Lung microvascular endothelial cell (primary cell): ENCODE results near the gene INSL3. TPM values are rescaled to one million over a fixed set of nuclear protein-coding genes. Genes with fewer than 3 reads are reported as not detected.

ENCODE experiments used
- DNase-seq, 2 donors: peaks; one replicate each; pipeline versions ENCODE4 v3.0.0 to v3.0.0-alpha.2; 2010; ENCODE audit warnings: low read depth in 2 of 2
- total RNA-seq: library from RNA; depleted of rRNA; stranded (reverse); fragments of >200 nt; gene quantifications from 2 replicates; pipeline ENCODE4 v1.2.1, GENCODE V29; 2014

Gene INSL3, protein sequence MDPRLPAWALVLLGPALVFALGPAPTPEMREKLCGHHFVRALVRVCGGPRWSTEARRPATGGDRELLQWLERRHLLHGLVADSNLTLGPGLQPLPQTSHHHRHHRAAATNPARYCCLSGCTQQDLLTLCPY
- not detected in 2 replicates for total RNA-seq

DNA sequence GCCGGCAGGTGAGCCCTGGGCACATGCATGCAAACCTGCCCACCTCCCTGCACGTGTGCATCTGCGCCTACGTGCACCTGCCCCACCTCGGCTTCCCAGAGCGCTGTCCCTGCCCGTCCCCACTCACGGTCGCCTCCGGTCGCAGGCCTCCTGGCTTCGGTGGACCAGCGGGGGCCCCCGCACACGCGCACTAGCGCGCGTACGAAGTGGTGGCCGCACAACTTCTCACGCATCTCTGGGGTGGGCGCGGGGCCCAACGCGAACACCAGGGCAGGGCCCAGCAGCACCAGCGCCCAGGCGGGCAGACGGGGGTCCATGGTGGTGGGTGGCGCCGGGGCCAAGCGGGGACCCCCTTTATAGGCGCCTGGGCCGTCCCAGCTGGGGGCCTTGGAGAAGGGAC, at the start of gene INSL3:
Gene INSL3 (minus strand): TSS at position 330 of the 400 bp plus-strand sequence. CDS start 13 bp downstream, at position 317.
- no peak for DNase-seq

DNA sequence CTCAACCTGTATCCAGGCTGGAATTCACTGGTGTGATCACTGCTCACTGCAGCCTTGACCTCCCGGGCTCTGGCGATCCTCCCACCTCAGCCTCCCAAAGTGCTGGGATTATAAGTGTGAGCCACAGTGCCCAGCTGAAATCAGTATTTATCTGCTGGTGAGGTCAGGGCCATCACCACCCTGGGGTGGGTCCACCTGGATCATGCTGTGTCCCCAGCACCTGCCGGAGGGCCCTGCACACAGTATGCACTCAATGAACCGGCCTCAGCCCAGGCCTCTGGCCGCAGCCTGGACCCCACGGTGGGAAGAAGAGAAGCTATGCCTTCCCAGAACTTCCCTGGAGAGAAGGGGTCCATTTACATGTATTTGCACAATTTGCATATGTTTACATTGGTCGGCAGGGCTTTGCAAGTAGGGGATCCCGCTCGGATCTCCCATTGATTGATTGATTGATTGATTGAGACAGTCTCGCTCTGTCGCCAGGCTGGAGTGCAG, 47.8 kb upstream of the INSL3 start:
- no peak for DNase-seq

DNA sequence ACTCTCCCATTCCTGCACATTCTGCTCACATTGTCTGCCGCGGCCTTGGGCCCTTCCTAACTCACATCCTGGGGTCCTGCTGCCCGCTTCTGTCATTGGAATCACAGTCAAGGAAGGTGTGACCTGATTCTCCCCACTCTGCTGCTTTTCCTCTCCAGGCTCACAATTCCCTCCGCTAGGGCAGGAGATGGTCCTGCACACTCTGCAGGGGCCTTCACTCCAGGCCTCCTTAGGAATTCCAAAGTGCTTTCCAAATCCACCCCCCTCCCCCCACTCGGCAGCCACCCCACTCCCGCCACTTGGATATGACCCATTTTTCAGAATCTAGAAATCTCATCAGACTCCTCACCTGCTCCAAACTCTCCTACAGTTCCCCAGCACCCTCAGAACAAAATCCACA, 47.4 kb upstream of the INSL3 start:
- no peak for DNase-seq

DNA sequence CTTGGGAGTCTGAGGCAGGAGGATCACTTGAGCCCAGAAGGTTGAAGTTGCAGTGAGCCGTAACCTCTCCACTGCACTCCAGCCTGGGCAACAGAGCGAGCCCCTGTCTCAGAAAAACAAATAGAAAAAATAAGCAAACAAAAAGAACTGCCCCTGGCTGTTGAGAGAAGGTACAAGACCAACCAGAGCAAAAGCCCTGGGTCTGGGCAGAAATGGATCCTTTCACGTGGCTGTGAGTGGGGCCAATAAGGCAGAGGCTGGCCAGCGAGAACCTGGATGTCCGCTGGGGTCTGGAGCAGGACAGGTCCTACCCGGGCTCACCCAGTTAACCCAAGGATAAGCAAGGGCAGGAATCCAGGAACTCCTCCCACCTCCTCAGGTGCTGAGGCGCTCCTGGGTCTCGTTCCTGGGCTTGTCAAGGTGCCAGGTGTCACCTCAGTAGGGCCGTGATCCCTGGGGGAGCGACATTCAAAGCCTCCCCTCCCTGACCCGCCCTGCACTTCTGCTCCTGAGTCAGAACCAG, 45.7 kb upstream of the INSL3 start:
- no peak for DNase-seq

DNA sequence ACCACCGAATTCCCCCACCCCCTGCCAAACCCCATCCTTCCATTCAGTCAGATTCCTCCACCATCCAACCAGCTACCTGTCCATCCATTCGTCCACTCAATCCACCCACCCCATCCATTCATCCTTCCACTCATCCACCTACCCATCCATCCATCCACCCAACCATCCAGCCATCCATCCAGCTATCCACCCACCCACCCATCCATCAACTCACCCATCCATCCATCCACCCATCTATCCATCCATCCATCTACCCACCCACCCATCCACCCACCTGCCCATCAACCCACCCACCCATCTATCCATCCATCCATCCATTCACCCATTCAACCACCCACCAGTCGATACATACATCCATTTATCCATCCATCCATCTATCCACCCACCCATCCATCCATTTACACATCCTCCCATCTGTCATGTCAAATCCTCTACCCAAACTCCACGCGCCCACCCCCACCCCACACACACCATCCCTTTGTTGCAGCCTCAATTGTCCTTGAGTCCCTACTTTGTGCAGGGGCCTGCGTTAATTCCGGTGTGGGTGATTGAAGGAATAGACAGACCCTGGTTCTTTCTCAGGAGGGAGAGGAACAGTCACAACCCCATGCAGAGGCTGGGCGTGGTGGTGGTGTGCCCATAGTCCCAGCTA, 45.1 kb upstream of the INSL3 start:
- no peak for DNase-seq

DNA sequence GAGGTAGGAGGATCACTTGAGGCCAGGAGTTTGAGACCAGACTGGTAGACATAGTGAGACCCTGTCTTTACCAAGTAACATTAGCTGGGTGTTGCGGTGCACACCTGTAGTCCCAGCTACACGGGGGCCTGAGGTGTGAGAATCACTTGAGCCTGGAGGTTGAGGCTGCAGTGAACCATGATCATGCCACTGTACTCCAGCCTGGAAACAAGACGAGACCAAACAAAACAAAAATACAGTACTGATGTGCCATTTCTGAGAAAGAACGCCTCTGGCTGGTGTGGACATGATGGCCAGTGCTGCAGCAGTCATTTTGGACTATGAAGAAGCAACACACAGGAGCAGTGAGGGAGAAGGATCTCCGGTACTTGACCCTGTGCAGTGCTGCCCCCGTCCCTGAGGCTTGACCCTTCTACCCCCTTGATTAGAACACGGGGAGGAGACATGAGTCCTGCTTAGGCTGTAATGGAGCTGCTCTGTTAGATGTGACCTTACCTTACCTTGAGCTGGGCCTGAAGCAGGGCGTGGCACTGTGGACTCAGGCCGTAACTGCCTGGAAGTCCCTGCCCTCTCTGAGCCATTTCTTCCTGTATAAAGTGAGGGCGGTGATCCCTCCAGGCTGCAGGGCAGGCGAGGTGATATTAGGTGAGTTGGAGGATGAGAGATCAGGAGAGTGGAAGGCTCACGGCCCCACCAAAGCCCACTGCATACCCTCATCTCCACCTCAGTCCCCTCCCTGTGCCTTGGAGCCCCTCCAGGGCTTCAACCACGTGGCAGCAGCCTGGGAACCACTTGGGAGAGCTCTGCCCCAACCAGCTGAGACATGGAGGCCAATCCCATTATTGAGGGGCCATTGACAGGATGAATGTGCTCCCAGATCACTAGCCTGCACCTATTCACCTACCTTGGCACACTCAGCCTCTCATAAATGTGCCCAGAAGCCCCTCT, 44.3 kb upstream of the INSL3 start:
- no peak for DNase-seq

DNA sequence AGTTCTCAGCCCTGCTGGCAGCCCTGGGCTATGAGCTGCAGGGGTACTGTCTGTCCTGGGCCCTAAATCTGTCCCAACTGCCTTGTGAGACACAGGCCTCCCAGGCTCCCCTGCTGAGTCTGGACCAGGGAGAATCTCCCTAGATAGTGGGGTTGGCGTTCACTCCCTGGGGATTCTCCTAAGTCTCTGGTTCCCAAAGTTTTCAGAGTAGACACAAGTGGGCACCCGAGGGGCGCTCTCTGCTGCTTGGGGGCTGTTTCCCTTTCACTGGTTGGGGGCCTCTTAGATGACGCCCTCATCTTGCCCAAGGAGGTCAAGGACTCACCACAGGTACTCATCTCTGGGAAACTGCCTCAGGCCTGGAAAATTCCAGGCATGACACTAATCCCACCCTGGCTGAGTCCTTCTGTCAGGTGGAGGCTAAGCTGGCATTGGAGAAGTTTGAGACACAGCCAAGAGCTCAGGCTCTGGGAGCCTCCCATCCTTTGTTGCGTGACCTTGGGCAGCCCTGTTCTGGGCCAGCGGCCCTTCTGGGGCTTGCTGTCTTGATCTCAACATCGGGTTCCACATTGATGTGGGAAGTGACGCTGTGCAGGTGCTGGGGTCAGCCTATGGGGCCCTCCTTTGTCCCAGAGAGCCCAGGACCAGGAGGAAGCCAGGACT, 42.3 kb upstream of the INSL3 start:
- DNase-seq: no peak

DNA sequence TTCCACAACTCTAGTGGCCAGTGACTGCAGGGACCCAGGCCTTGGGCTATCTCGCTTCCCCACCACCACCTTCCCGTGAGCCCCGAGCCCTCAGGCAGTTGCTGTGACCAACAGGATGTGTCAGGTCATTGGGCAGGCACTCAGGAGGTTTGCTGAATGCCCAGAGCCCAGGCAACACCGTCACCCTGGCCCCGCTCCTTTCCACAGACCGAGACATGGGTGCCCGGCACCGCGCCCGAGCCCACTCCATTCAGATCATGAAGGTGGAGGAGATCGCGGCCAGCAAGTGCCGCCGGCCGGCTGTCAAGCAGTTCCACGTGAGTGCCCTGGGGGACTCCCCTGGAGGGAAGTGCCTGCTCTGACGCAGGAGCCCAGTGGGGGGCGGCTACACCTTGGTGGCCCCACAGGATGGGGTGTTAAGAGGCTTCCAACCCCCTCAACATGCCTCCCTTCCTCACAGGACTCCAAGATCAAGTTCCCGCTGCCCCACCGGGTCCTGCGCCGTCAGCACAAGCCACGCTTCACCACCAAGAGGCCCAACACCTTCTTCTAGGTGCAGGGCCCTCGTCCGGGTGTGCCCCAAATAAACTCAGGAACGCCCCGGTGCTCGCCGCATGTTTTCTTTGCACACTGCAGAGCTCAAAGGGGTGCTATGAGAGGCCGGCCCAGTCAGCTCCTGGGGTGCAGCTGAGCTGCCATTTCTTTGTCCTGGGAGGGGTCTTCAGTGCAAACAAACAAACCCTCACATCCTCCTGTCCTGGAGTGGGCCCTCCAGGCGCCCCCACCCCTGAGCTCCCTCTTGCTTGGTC, 41.6 kb upstream of the INSL3 start:
- no peak for DNase-seq

DNA sequence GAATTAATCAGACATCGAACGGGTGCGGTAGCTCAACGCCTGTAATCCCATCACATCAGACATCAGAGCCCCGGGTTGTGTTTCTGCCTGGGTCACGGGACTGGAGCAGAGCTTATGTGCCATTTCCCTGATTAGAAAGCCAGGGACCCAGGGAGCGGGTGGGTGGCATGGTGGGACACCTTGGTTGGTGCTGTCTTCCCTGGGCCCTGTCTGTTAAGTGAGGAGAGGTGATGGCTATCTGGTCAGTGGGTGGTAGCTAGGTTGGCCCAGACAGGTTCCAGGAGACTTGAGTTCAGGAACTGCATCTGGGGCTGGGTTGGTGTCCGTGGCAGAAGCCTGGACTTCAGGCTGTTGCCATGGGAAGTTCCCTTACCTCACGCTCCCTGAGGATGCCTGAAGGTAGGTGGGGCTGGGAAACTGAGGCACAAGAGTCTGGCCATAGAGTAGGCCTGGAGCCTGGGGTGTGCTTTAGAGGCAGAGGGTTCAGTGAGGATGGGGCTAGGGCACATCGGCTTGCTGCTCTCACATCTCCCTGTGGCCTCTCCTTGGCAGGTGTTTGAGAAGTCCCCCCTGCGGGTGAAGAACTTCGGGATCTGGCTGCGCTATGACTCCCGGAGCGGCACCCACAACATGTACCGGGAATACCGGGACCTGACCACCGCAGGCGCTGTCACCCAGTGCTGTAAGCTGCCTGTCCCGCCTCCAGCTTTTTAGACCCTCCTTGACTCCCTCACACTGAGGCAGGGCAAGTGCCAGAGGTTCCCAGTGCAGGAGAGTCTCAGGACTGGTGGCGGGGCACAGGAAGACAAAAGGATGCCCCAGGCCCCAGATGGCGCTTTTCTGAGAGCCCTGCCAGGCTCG, 40.5 kb upstream of the INSL3 start:
- no peak for DNase-seq

DNA sequence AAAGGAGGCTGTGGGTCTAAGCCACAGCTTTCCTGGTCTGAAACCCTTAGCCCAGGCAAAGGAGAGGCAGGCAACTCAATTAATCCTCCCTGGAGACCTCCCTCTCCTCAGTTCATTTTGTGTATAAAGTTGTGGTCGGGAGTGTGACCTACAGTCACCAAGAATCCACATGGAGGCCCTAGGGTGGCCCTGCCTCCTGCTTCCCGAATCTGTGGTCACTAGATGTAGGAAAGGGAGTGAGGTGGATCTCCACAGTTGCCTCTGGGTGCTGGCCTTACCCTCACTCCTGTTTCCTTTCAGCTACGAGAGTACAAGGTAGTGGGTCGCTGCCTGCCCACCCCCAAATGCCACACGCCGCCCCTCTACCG, 39.7 kb upstream of the INSL3 start:
- DNase-seq: no peak

DNA sequence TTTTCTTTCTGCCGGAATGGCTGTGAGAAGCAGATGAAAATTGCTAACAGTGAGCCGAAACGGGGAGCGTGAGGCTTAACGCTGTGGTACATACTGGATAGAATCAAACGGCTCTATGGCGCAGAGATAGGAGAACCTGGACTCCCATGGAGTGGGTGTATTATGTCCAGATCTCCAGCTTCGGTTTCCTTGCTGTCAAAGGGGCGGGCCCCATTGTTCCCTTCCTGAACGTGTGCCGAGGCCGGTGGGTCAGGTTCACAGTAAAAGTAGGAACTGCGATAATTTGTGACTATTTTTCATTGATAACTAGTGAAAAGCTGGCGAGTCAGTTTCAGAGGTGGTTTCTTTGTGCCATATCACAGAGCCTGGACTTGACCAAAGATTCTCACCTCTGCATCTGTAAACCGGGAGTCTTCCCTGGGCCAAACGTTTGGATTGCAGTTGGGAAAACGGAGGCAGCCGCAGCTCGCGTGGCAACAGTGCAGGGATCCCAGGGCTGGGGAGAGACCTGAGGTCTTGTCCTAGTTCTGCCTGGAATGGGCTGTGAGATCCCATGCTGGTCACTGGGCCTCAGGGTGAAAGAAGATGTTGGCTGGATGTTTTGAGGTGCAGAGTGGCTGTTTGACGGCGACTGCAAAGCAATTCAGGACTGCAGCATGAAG, 39.1 kb upstream of the INSL3 start:
- DNase-seq: peak; percentile 48 to 60

DNA sequence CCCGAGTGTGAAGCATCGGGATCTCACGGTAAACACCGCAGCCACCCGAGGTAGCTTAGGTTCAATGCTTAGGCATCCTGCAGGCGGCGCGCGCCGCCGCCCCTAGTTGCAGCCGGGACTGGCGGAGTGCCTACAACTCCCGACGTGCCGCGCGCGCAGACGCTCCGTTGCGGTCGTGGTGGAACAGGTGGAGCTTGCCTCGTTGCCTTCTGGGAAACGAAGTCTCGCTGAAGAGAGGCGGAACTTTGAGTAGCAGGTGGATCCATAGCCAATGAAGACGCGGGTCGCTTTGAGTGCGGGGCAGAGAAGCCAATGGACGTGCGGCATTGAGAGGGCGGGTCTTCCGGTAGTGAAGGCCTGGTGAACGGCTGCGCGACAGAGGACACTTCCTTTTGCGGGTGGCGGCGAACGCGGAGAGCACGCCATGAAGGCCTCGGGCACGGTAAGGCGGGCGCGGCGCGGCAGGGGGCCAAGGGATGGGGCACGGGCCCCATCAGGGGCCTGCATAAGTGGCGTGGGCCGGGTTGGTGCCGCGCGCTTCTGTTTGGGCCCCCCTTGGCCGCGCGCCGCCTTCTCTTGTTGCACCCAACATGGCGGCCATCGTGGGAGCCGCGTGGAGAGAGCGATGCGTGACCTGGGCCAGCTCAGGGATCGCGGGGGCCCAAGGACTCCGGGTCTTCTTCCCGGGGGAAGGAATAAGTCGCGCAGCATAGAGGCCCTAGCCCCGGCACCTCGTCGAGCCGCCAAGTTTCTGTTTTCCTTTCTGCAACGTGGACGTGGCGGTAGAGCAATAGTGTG, 38.4 kb upstream of the INSL3 start, which contains the start of gene RPL18A:
Gene RPL18A (plus strand): TSS at position 378 of the 798 bp plus-strand sequence. CDS start 47 bp downstream, at position 425.
- DNase-seq: peak; percentile 100

DNA sequence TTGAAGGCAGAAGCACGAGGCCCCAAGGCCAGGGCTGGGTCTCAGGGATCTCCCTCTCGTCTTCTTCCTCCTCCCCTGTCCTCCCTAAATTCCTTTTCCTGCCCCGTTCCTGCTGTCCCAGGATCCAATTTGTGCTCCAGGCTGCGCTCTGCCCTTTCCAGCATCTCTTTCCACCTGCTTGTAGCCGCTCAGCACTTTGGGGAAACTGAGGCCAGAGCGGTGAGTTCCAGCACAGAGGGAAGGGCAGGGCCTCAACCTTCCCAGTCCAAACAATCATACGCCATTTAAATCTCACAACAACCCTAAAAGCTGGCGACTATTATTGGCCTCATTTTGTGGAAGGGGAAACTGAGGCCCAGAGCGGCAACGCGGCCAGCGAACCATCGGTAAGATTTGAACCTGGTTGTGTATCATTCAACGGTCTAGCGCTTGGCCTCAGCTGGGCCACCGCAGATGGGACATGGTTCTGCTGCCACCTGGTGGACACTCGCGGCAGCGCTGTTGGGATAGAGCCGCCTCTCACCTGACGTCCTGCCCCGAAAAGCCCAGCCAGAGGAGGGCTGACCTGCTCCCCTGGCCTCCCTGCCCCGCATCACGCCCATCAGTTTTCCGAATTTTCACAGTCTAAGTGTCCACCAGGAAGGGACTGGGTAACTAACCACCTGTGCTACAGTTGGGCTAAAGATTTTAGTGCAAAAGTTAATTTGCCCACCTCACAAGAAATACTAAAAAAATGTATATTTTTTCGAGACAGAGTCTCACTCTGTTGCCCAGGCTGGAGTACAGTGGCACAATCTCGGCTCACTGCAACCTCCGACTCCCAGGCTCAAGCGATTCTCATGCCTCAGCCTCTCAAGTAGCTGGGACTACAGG, 34.2 kb upstream of the INSL3 start:
- DNase-seq: peak; percentile 65 to 80

DNA sequence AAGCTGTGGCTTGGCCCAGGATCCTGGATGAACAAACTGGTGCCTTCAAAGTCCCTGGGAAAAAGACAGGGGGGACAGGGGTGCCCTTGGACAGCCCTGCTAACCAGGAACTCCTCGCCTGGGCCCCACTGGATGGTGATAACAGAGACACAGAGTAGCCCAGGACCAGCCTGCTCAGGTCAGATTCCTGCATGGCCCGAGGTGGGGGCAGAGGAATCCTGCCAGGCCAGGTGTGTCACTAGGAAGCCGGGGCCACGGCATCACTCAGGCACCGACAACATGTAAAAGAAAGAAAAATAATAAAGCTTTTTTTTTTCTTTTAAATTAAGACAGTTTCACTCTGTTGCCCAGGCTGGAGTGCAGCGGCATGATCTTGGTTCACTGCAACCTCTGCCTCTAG, 32.7 kb upstream of the INSL3 start:
- DNase-seq: no peak

DNA sequence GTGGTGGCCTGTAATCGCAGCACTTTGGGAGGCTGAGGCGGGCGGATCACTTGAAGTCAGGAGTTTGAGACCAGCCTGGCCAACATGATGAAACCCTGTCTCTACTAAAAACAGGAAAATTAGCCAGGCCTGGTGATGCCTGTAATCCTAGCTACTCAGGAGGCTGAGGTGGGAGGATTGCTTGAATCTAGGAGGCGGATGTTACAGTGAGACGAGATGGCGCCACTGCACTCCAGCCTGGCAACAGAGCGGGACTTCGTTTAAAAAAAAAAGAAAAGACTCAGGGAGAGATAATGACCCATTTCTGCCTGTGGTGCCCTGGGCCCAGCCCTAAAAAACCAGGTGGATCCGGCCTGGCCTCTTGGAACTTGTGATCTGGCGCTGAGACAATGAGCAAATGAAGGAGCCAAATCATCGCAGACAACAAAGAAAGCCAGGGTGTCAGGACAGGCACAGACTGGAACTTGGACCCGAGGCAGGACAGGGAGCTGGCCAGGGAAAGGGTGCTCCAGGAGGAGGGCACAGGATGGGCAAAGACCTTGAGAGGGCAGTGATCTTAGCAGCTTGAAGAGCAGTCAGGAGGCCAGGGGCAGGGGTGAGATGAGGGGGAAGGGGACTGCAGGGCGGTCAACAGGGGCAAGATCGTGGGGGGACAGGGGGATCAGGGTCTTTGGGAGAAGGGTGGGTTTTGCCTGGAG, 27.4 kb upstream of the INSL3 start:
- DNase-seq: no peak

DNA sequence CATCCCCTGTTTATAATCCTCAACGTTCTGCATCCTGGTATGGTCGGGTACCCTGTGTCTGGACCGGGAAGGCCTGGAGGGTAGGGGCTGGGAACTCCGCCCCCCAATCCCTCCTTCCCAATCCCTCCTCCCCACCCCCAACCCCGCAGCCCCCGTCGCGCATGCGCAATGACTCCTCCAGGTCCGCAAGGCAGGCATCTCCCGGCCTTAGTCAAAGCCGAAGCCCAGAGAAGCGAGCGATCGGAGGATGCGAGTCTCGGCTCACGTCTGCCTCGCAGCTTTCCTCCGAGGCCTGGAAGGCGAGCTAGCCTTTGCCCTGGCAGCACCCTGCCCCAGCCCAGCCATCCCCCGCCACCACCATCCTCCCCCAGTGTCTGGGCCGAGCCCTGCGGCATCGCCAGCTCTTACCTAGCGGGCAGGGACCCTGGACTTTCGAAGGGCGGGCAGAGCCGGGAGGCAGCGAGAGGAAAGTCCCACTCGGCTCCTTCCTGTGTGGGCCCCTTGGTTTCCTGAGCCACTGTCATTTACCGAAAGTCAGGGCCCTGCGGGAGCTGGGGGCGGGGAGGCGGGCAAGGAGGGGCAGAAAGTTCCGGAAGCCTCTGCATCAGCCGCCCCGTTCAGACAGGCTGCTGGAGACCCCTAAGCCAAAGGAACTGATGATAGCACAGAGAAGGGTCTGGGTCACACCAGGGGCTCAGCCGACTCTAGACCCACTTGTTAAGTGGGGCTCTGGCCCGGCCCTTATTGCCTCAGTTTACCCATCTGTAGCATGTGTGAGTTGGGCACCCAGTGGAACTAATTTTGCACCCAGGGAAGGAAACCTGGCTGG, 26.4 kb upstream of the INSL3 start, which contains the start of gene JAK3:
Gene JAK3 (minus strand): TSS at position 445 of the 829 bp plus-strand sequence. CDS start 3,565 bp downstream, outside the sequence.
- DNase-seq: peak; percentile 73 to 75
